OCI-LY7 (cell line): ENCODE results near the gene POU2AF2.

Experiments
- CTCF ChIP-seq: fragments of 200-600 bp; sonication (generic); conservative IDR thresholded peaks from 2 replicates; pipeline ENCODE4 v1.5.1; 2014; ENCODE audit warnings: mild to moderate bottlenecking, antibody characterized with exemption, low read length, moderate library complexity, mixed read lengths
- EZH2phosphoT487 ChIP-seq: fragments of 200-600 bp; sonication (generic); IDR thresholded peaks from 2 replicates; pipeline ENCODE4 v1.6.1; 2018; ENCODE audit warnings: low read depth, borderline replicate concordance, mild to moderate bottlenecking, mixed run types, antibody characterized with exemption, low read length, moderate library complexity, mixed read lengths

- TF ChIP-seq EZH2phosphoT487 (no peak), CTCF (no peak)
Observed at GRCh38 chr11:111245425-111245824, at the start of gene POU2AF2.
